ENCODE measurements around the gene KRT86. TPM values are rescaled to one million over a fixed set of nuclear protein-coding genes. Genes with fewer than 3 reads are reported as not detected.

Gene KRT86
- total RNA-seq, 1 donor from 2014 or later, result not detected

DNA sequence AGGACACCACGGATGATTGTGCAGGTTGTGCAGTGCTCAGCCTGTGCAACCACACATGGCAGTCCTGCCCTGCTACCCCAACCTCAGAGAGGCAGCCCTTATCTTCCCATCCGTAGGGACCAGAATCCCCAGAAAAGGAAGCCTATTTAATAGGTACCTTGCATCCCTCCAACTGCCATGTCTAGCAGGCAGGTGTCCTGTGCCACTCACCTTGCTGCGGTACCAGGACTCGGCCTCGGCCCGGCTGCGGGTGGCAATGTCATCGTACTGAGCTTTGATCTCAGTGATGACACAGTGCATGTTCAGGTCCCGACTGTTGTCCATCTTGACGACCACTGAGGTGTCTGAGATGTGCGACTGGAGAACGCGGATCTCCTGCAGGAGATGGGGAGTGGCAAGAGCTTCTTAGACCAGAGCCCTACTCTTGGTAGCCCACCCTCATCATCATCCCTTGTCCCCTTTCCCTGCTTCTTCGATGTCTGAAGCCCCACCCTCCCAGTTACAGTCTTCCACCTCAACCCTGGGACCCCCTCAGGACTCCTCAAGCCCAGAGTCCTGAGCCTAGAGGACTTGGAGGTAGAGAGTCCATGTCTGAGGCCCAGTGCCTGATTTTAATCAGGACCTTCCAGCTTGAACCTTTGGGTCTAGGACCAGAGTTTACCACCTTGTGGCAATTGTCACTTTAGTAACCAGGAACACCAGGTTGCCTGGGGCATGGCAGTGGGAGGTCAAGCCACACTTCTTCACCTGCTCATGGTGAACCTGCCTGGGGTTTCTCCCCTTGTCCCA lies 20.9 kb upstream of the KRT86 start:
- Mint-ChIP-seq H3K9me3 (ENCODE audit: unreplicated experiment) (no peaks in the 10 kb centered on the region), H3K27me3 (ENCODE audit: unreplicated experiment) (peaks cover 24% of the 10 kb centered on the region), H3K4me1 (ENCODE audit: unreplicated experiment) (peaks cover 15% of the 10 kb centered on the region), H3K27ac (ENCODE audit: unreplicated experiment) (no peak overlapping the region), H3K36me3 (ENCODE audit: low read depth, unreplicated experiment) (no peaks in the 10 kb centered on the region), H3K4me3 (ENCODE audit: unreplicated experiment) (no peak overlapping the region)
- TF ChIP-seq, protein P1, sequence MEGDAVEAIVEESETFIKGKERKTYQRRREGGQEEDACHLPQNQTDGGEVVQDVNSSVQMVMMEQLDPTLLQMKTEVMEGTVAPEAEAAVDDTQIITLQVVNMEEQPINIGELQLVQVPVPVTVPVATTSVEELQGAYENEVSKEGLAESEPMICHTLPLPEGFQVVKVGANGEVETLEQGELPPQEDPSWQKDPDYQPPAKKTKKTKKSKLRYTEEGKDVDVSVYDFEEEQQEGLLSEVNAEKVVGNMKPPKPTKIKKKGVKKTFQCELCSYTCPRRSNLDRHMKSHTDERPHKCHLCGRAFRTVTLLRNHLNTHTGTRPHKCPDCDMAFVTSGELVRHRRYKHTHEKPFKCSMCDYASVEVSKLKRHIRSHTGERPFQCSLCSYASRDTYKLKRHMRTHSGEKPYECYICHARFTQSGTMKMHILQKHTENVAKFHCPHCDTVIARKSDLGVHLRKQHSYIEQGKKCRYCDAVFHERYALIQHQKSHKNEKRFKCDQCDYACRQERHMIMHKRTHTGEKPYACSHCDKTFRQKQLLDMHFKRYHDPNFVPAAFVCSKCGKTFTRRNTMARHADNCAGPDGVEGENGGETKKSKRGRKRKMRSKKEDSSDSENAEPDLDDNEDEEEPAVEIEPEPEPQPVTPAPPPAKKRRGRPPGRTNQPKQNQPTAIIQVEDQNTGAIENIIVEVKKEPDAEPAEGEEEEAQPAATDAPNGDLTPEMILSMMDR (IDR thresholded peaks at IDR 0.05; ENCODE audit: unreplicated experiment), result no peak
- DNase-seq (ENCODE audit: low spot score), result no peak

- no peak for DNase-seq (ENCODE audit: low spot score)
- H3K9me3 Mint-ChIP-seq (ENCODE audit: unreplicated experiment), result no peaks in the 10 kb centered on the region
- H3K27me3 Mint-ChIP-seq (ENCODE audit: unreplicated experiment), result peaks cover 22% of the 10 kb centered on the region
- H3K4me3 Mint-ChIP-seq (ENCODE audit: unreplicated experiment), result no peak overlapping the region
- no peak overlapping the region for H3K27ac Mint-ChIP-seq (ENCODE audit: unreplicated experiment)
- TF ChIP-seq, protein P1 (IDR thresholded peaks at IDR 0.05; ENCODE audit: unreplicated experiment), result no peak
- no peaks in the 10 kb centered on the region for H3K36me3 Mint-ChIP-seq (ENCODE audit: low read depth, unreplicated experiment)
- H3K4me1 Mint-ChIP-seq (ENCODE audit: unreplicated experiment), result peaks cover 15% of the 10 kb centered on the region
Measured at GRCh38 chr12:52254180-52254964, 20.1 kb upstream of the KRT86 start.

DNA sequence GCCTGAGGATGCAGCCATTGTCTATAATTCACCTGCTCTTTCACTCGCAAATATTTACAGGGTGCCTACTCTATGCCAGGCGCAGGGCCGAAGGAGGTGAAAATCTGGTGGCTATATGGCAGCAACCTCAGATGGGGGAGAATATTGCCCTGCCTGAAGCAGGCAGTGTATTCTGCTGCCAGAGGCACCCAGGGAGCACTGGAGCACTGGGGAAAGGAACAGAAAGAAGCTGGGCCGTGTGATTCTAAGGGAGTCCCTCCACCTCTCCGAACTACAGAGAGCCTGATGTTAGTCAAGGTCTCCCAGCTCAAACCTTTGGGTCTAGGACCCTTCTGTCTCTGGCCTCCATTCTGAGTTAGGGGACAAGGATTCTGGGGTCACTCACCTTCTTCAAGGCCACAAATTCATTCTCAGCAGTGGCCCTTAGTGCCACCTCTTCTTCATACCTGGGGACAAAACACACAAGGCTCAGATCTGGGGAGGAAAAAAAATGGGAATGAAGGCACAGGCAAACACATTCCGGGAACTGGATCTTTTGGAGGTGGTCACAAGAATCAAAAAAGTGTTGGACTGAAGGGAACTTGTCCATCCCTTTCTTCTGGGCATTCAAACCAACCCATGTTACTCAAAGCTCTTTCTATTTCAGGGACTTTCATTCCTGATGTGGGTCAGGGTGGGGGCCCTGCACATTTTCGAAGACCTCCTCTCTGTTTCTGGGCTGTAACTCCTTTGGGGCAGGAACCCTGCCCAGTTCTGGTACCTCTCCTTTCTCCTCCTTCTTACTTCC lies 19.3 kb upstream of the KRT86 start:
- Mint-ChIP-seq H3K9me3 (ENCODE audit: unreplicated experiment) (no peaks in the 10 kb centered on the region), H3K36me3 (ENCODE audit: low read depth, unreplicated experiment) (no peaks in the 10 kb centered on the region), H3K27ac (ENCODE audit: unreplicated experiment) (no peak overlapping the region), H3K4me1 (ENCODE audit: unreplicated experiment) (peaks cover 10% of the 10 kb centered on the region), H3K27me3 (ENCODE audit: unreplicated experiment) (peaks cover 17% of the 10 kb centered on the region), H3K4me3 (ENCODE audit: unreplicated experiment) (no peak overlapping the region)
- DNase-seq (ENCODE audit: low spot score), result no peak
- TF ChIP-seq, protein P1 (IDR thresholded peaks at IDR 0.05; ENCODE audit: unreplicated experiment), result no peak

GRCh38 chr12:52255926-52256583 lies 18.4 kb upstream of the KRT86 start:
- no peak for DNase-seq (ENCODE audit: low spot score)
- Mint-ChIP-seq H3K9me3 (ENCODE audit: unreplicated experiment) (no peaks in the 10 kb centered on the region), H3K27ac (ENCODE audit: unreplicated experiment) (no peak overlapping the region), H3K4me1 (ENCODE audit: unreplicated experiment) (peaks cover 10% of the 10 kb centered on the region), H3K27me3 (ENCODE audit: unreplicated experiment) (peaks cover 14% of the 10 kb centered on the region), H3K4me3 (ENCODE audit: unreplicated experiment) (no peak overlapping the region), H3K36me3 (ENCODE audit: low read depth, unreplicated experiment) (no peaks in the 10 kb centered on the region)
- TF ChIP-seq, protein P1 (IDR thresholded peaks at IDR 0.05; ENCODE audit: unreplicated experiment), result no peak

Data from endothelial cell (in vitro differentiated cells).